ENCODE data around the gene USP35. TPM values are rescaled to one million over a fixed set of nuclear protein-coding genes. Genes with fewer than 3 reads are reported as not detected.

Gene USP35
- total RNA-seq, 1 experiment from 2014 or later, result 7.8 TPM

DNA sequence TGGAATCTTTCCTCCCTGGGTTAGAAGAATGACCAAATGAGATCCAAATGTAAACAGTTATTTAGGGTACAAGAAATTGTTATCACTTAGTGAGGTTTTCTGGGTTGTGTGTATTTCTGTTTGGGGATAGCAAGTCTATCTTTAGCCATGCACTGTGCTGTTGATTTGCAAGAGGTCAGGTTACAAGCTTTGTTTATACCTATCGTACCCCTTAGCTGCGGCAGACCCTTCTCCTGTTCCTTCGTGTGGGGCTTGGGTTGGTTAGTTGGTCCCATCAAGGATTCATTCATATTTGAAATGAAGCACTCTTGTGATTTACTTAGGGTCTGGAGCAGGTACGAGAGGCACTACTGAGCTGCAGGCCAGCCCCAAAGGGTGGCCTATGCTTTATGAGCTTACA lies 72.6 kb downstream of the USP35 start:
- Mint-ChIP-seq H3K27me3 (ENCODE audit: unreplicated experiment) (no peaks in the 10 kb centered on the region), H3K4me1 (ENCODE audit: low read depth, unreplicated experiment) (no peaks in the 10 kb centered on the region), H3K4me3 (ENCODE audit: low read depth, unreplicated experiment) (no peak overlapping the region), H3K27ac (ENCODE audit: unreplicated experiment) (no peak overlapping the region), H3K36me3 (ENCODE audit: insufficient read depth, unreplicated experiment) (no peaks in the 10 kb centered on the region), H3K9me3 (ENCODE audit: low read depth, unreplicated experiment) (no peaks in the 10 kb centered on the region)
- DNase-seq, result no peak
- TF ChIP-seq, protein P1, sequence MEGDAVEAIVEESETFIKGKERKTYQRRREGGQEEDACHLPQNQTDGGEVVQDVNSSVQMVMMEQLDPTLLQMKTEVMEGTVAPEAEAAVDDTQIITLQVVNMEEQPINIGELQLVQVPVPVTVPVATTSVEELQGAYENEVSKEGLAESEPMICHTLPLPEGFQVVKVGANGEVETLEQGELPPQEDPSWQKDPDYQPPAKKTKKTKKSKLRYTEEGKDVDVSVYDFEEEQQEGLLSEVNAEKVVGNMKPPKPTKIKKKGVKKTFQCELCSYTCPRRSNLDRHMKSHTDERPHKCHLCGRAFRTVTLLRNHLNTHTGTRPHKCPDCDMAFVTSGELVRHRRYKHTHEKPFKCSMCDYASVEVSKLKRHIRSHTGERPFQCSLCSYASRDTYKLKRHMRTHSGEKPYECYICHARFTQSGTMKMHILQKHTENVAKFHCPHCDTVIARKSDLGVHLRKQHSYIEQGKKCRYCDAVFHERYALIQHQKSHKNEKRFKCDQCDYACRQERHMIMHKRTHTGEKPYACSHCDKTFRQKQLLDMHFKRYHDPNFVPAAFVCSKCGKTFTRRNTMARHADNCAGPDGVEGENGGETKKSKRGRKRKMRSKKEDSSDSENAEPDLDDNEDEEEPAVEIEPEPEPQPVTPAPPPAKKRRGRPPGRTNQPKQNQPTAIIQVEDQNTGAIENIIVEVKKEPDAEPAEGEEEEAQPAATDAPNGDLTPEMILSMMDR (IDR thresholded peaks at IDR 0.05; ENCODE audit: unreplicated experiment), result no peak
- intact Hi-C loops (cut with micrococcal nuclease; ENCODE audit: unreplicated experiment), result no loop called here
- no TSS peak for BruUV-seq (replicated peaks)
- CTCF ChIA-PET, result interaction anchor here (0.6 kb wide), 1 partner anchor 73 kb away, joined by 7 read pairs; the partner anchor contains the start of gene KCTD21

DNA sequence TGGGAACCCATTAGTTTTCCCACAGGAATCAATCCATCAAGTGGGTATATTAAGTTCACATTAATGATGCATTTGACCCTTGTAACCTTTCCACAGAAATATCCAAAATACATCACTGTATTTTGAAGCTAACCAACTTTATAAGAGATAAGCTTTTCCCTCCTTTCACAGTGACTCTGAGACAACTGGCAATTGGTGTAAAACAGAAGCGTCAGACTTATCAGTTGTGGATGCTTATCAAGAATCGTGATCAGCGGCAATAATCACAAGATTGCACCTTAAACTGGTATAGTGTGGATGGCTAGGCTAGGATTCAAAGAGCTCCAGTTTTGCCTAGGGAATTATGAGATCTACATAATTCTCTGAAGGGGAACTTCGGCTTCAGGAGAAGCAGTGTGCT lies 73.1 kb downstream of the USP35 start:
- H3K9me3 Mint-ChIP-seq (ENCODE audit: low read depth, unreplicated experiment), result no peaks in the 10 kb centered on the region
- H3K27ac Mint-ChIP-seq (ENCODE audit: unreplicated experiment), result no peak overlapping the region
- TF ChIP-seq, protein P1 (IDR thresholded peaks at IDR 0.05; ENCODE audit: unreplicated experiment), result no peak
- H3K27me3 Mint-ChIP-seq (ENCODE audit: unreplicated experiment), result no peaks in the 10 kb centered on the region
- H3K4me3 Mint-ChIP-seq (ENCODE audit: low read depth, unreplicated experiment), result no peak overlapping the region
- H3K4me1 Mint-ChIP-seq (ENCODE audit: low read depth, unreplicated experiment), result no peaks in the 10 kb centered on the region
- H3K36me3 Mint-ChIP-seq (ENCODE audit: insufficient read depth, unreplicated experiment), result no peaks in the 10 kb centered on the region
- intact Hi-C loops (cut with micrococcal nuclease; ENCODE audit: unreplicated experiment), result no loop called here
- CTCF ChIA-PET, result no interaction called here
- no TSS peak for BruUV-seq (replicated peaks)
- DNase-seq, result no peak

DNA sequence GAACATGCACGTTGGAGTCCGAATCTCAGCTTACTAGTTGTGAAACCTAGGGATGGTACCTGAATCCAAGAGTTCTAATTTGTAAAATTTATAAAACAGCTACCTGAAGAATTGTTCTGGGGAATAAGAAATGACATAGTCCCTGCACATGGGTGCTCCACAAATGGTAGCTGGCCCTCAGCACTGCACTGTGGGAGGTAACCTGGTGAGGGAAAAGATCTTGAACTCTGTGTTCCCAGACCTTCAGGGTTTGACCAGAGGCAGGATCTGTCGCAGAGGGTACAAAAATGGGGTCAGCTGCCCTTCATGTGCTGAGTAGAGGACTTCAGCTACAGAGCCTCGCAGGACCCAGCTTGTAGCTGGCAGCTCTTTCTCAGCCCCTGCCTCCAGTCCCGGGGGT lies 73.5 kb downstream of the USP35 start:
- Mint-ChIP-seq H3K36me3 (ENCODE audit: insufficient read depth, unreplicated experiment) (no peaks in the 10 kb centered on the region), H3K9me3 (ENCODE audit: low read depth, unreplicated experiment) (no peaks in the 10 kb centered on the region), H3K4me1 (ENCODE audit: low read depth, unreplicated experiment) (no peaks in the 10 kb centered on the region), H3K27ac (ENCODE audit: unreplicated experiment) (no peak overlapping the region), H3K27me3 (ENCODE audit: unreplicated experiment) (no peaks in the 10 kb centered on the region), H3K4me3 (ENCODE audit: low read depth, unreplicated experiment) (no peak overlapping the region)
- CTCF ChIA-PET, result no interaction called here
- BruUV-seq (replicated peaks), result no TSS peak
- intact Hi-C loops (cut with micrococcal nuclease; ENCODE audit: unreplicated experiment), result no loop called here
- TF ChIP-seq, protein P1 (IDR thresholded peaks at IDR 0.05; ENCODE audit: unreplicated experiment), result no peak
- no peak for DNase-seq

DNA sequence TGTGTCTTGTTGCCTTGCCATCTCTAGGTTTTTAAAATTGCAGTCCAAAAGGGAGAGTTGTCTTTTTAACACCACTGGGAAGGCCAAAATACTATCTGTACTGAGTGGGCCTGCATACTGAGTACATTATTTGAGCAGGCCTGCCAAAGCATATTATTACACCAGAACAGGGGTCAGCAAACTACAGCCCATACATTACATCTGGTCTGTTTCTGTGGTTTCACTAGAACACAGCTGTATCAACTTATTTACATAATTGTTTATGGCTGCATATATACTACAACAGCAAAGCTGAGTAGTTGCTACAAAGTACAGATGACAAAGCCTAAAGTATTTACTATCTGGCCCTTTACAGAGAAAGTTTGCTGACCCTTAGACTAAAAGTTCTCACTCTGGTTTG lies 74.0 kb downstream of the USP35 start:
- Mint-ChIP-seq H3K4me1 (ENCODE audit: low read depth, unreplicated experiment) (no peaks in the 10 kb centered on the region), H3K4me3 (ENCODE audit: low read depth, unreplicated experiment) (no peak overlapping the region), H3K27me3 (ENCODE audit: unreplicated experiment) (no peaks in the 10 kb centered on the region), H3K27ac (ENCODE audit: unreplicated experiment) (no peak overlapping the region), H3K9me3 (ENCODE audit: low read depth, unreplicated experiment) (no peaks in the 10 kb centered on the region), H3K36me3 (ENCODE audit: insufficient read depth, unreplicated experiment) (no peaks in the 10 kb centered on the region)
- TF ChIP-seq, protein P1 (IDR thresholded peaks at IDR 0.05; ENCODE audit: unreplicated experiment), result no peak
- intact Hi-C loops (cut with micrococcal nuclease; ENCODE audit: unreplicated experiment), result no loop called here
- DNase-seq, result no peak
- CTCF ChIA-PET, result no interaction called here
- no TSS peak for BruUV-seq (replicated peaks)

Other genes starting within 250 kb of the USP35 start
- gene INTS4, start 194.3 kb upstream of the USP35 start, total RNA-seq (2022), result 35.4 and 43.9 TPM in 2 replicates
- gene KCTD14, start 165.6 kb upstream of the USP35 start, total RNA-seq (2022), result 13.2 and 17.6 TPM in 2 replicates
- not detected in 2 replicates for gene THRSP, start 125.1 kb upstream of the USP35 start, total RNA-seq (2022)
- 264 and 343 TPM in 2 replicates for gene NDUFC2, start 109.1 kb upstream of the USP35 start, total RNA-seq (2022)
- 73.5 and 85.7 TPM in 2 replicates for gene ALG8, start 49.3 kb upstream of the USP35 start, total RNA-seq (2022)
- gene KCTD21, start 293 bp upstream of the USP35 start, total RNA-seq (2022), result 8.5 and 8.7 TPM in 2 replicates
- 10.6 and 12.7 TPM in 2 replicates for gene GAB2, start 228.9 kb downstream of the USP35 start, total RNA-seq (2022)